ENCODE results near the gene LILRA1.

DNA sequence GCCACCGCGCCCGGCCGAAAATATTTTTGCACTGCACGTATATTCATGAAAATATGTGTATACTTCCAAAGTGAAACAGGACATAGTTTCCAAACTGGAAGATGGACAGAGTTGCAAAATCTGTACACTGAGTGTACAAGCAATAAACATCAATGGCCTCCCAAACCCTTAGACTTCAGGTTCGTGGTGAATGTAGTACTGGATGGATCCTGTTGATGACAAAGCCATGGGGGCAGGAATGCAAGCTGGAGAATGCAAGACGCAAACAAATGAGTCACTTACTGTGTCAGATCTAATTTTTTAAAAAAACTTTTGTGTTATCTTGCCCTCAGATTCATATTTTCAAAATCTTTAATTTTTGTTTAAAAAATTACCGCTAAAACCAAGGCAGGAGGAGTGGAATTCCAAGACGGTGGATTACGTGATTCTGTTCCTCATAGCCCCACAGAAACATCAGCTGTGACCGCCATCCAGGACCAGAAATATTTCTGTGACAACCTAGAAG is 32.5 kb upstream of the LILRA1 start:
- TF ChIP-seq, protein P1, sequence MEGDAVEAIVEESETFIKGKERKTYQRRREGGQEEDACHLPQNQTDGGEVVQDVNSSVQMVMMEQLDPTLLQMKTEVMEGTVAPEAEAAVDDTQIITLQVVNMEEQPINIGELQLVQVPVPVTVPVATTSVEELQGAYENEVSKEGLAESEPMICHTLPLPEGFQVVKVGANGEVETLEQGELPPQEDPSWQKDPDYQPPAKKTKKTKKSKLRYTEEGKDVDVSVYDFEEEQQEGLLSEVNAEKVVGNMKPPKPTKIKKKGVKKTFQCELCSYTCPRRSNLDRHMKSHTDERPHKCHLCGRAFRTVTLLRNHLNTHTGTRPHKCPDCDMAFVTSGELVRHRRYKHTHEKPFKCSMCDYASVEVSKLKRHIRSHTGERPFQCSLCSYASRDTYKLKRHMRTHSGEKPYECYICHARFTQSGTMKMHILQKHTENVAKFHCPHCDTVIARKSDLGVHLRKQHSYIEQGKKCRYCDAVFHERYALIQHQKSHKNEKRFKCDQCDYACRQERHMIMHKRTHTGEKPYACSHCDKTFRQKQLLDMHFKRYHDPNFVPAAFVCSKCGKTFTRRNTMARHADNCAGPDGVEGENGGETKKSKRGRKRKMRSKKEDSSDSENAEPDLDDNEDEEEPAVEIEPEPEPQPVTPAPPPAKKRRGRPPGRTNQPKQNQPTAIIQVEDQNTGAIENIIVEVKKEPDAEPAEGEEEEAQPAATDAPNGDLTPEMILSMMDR (conservative IDR thresholded peaks at IDR 0.05; ENCODE audit: low read depth, low read length) = no peak
- no peak for TF ChIP-seq EZH2 (IDR thresholded peaks at IDR 0.05; ENCODE audit: borderline replicate concordance, low read depth, low read length, poor library complexity, severe bottlenecking)
